GM12874 (cell line): ENCODE results near the gene MSRB3.

ENCODE experiments used
- CTCF ChIP-seq: IDR thresholded peaks from 2 replicates; pipeline ENCODE4 v1.5.1; 2011; ENCODE audit warnings: low read depth, mild to moderate bottlenecking, control low read depth, low read length, moderate library complexity; ENCODE audit not compliant: insufficient read depth

Gene MSRB3

GRCh38 chr12:65319688-65320200 lies 41.3 kb downstream of the MSRB3 start:
- no peak for TF ChIP-seq CTCF

GRCh38 chr12:65323070-65323469 lies 44.6 kb downstream of the MSRB3 start:
- no peak for TF ChIP-seq CTCF

GRCh38 chr12:65324056-65324455 lies 45.6 kb downstream of the MSRB3 start:
- TF ChIP-seq CTCF = no peak

- TF ChIP-seq CTCF = no peak
These were observed 46.1 kb downstream of the MSRB3 start for GRCh38 chr12:65324551-65324950.

GRCh38 chr12:65325183-65325582 lies 46.7 kb downstream of the MSRB3 start:
- TF ChIP-seq CTCF = no peak

- no peak for TF ChIP-seq CTCF
These were observed 48.1 kb downstream of the MSRB3 start for GRCh38 chr12:65326616-65327015.

GRCh38 chr12:65327207-65328076 lies 49.0 kb downstream of the MSRB3 start:
- no peak for TF ChIP-seq CTCF
